GM12892 (cell line): ENCODE results near the gene SLC24A3.

Experiments used
- POLR2A ChIP-seq: IDR thresholded peaks from 2 replicates; pipeline ENCODE4 v1.6.1; 2011; ENCODE audit warnings: low read depth, low read length, control low read depth
- POLR2AphosphoS5 ChIP-seq: IDR thresholded peaks from 2 replicates; pipeline ENCODE4 v1.6.1; 2011; ENCODE audit warnings: low read depth, low read length, control low read depth
- TAF1 ChIP-seq: IDR thresholded peaks from 2 replicates; pipeline ENCODE4 v1.6.1; 2011; ENCODE audit warnings: low read depth, mild to moderate bottlenecking, control low read depth, low read length, borderline replicate concordance

DNA sequence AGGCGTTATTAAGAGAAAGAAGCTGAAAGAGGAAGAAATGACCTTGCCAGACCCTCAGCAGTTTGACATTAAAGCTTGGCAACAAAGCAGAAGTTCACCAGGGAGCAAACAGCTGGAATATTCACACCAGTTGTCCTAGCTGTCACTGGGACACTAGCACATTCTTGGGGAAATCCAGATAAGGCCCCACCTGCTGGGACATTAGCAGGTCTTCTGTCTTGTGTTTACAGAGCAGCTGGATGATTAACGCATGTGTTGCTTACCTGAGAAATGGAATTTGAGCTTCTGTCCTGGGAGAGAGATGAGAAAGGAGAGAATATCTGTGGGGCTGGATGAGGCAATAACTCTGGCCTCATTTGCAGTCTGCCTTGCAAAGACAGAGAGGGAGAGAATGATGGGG is 408.0 kb downstream of the SLC24A3 start:
- no peak for TF ChIP-seq POLR2A
- TF ChIP-seq POLR2AphosphoS5, result no peak
- no peak for TF ChIP-seq TAF1
